Endothelial cell of umbilical vein (primary cell): ENCODE data around the gene TRIM62.

Experiments used
- GATA2 ChIP-seq: IDR thresholded peaks from 2 replicates; pipeline ENCODE4 v1.7.0; 2011; ENCODE audit warnings: low read depth, mild to moderate bottlenecking, moderate library complexity, mixed read lengths, low read length; ENCODE audit not compliant: insufficient read length, insufficient read depth
- POLR2A ChIP-seq: IDR thresholded peaks from 2 replicates; pipeline ENCODE4 v1.6.1; 2012; ENCODE audit warnings: low read depth, mild to moderate bottlenecking, control low read depth, low read length
- TF ChIP-seq, protein P1 (sequence below), 2 donors: IDR thresholded peaks; 1 replicate in 1 of 2; 2 replicates in 1 of 2; pipeline ENCODE4 v1.5.1; 2011; ENCODE audit warnings: low read length in 2 of 2, mild to moderate bottlenecking in 2 of 2, moderate library complexity in 2 of 2, control low read depth in 1 of 2, inconsistent platforms in 1 of 2, low read depth in 1 of 2; ENCODE audit not compliant: insufficient read depth in 1 of 2; ENCODE audit errors: extremely low read depth in 1 of 2

DNA sequence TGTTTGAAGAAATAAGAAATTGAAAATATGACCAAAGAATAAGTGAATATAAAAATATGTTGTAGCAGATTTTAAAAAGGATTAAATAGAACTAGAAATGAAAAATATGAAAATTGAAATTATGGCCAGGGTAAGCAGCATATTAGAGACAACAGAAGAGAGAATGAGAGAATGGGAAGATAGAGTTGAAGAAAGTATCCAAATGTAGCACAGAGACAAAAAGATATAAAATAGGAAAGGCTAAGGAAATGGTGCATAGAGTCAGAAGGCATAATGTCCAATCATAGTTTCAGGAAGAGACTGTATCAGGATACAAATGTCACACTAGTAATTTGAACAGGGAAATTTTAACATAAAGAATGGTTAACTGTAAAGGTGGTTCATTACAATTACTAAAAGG lies 71.4 kb downstream of the TRIM62 start:
- TF ChIP-seq POLR2A (no peak), GATA2 (no peak)
- TF ChIP-seq, protein P1, sequence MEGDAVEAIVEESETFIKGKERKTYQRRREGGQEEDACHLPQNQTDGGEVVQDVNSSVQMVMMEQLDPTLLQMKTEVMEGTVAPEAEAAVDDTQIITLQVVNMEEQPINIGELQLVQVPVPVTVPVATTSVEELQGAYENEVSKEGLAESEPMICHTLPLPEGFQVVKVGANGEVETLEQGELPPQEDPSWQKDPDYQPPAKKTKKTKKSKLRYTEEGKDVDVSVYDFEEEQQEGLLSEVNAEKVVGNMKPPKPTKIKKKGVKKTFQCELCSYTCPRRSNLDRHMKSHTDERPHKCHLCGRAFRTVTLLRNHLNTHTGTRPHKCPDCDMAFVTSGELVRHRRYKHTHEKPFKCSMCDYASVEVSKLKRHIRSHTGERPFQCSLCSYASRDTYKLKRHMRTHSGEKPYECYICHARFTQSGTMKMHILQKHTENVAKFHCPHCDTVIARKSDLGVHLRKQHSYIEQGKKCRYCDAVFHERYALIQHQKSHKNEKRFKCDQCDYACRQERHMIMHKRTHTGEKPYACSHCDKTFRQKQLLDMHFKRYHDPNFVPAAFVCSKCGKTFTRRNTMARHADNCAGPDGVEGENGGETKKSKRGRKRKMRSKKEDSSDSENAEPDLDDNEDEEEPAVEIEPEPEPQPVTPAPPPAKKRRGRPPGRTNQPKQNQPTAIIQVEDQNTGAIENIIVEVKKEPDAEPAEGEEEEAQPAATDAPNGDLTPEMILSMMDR (IDR thresholded peaks at IDR 0.05; ENCODE audit: extremely low read depth in 1 of 2, insufficient read depth in 1 of 2, low read depth in 1 of 2, low read length in 2 of 2), result no peak
